NCI-H748 (cell line): ENCODE results near the gene SLC22A4.

Source experiments
- DNase-seq: peaks from one replicate; lab custom pipeline; 2025; ENCODE audit not compliant: unreplicated experiment; lab: John Stamatoyannopoulos, UW

Gene SLC22A4

GRCh38 chr5:132391870-132392269 lies 97.7 kb downstream of the SLC22A4 start:
- DNase-seq = no peak

GRCh38 chr5:132392411-132392810 lies 98.2 kb downstream of the SLC22A4 start:
- DNase-seq = no peak

DNA sequence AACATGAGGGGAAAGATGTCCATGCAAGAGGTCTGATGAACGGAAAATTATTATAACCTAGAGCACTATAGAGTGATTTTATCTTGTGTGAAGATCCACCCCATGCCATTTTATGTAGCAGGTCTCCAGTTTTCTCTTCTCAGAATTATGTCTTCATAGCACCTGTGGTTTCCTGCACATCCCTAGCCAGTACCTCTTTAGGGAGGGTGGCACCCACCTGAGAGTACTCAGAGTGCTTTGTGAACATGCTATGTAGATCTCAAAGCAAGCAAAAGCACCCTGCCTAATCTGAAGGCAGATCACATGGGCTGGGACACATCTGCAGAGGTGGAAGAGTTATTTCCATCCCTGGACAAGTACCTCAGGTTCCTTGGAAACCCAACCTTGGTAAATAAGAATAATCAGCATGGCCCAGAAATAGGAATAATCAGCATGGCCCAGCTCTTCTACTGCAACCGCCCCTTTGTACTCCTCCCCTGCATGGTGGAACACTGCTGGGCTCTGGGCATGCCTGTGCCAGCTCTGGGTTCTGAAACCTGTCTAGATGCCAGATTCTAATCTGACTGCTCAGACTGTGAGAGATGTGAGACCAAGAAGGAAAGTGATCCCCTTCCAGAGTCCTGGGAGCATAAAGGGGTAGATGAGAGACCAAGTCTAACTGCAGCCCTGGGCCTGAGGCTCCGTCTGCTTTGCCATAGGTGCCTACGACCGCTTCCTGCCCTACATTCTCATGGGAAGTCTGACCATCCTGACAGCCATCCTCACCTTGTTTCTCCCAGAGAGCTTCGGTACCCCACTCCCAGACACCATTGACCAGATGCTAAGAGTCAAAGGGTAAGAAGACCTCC lies 99.0 kb downstream of the SLC22A4 start:
- no peak for DNase-seq
